Uterus (tissue), 4 donors: ENCODE results near the gene RPL29. TPM values are rescaled to one million over a fixed set of nuclear protein-coding genes. Genes with fewer than 3 reads are reported as not detected.
A peak's percentile ranks its signal among the peaks of the same experiment; 100 is the strongest.

Experiments used
- DNase-seq, 2 donors: peaks; one replicate each; pipeline ENCODE4 v3.0.0-alpha.2; 2019 to 2020
- H3K27ac ChIP-seq, 2 donors: fragments of 200-600 bp; sonication (generic); 1 replicate in 1 of 2; 2 replicates in 1 of 2; pipeline ENCODE4 v1.5.1; 2016 to 2018
- H3K27me3 ChIP-seq, 2 donors: fragments of 200-600 bp; sonication (generic); one replicate each; pipeline ENCODE4 v1.5.1; 2018 to 2019; ENCODE audit warnings: control low read depth in 1 of 2
- H3K36me3 ChIP-seq, 2 donors: fragments of 200-600 bp; sonication (generic); one replicate each; pipeline ENCODE4 v1.5.1; 2019; ENCODE audit warnings: control low read depth in 1 of 2
- H3K4me1 ChIP-seq, 2 donors: fragments of 200-600 bp; sonication (generic); one replicate each; pipeline ENCODE4 v1.5.1; 2018 to 2019; ENCODE audit warnings: control low read depth in 1 of 2
- H3K4me3 ChIP-seq, 2 donors: fragments of 200-600 bp; sonication (generic); 1 replicate in 1 of 2; 2 replicates in 1 of 2; pipeline ENCODE4 v1.5.1; 2018 to 2019; ENCODE audit warnings: mild to moderate bottlenecking in 1 of 2
- H3K9me3 ChIP-seq, 2 donors: fragments of 200-600 bp; sonication (generic); one replicate each; pipeline ENCODE4 v1.5.1; 2019; ENCODE audit warnings: control low read depth in 1 of 2
- POLR2A ChIP-seq, 2 donors: fragments of 450-650 bp; IDR thresholded peaks; one replicate each; pipeline ENCODE4 v1.6.1; 2016; ENCODE audit warnings: antibody characterized with exemption in 2 of 2, mild to moderate bottlenecking in 1 of 2, moderate library complexity in 1 of 2
- intact Hi-C: fragments of 100-400 bp; cut with DNase I; formaldehyde crosslinking; loops from one replicate; pipeline ENCODE4 v1.15.1; 2023; ENCODE audit warnings: low total_unique reads
- total RNA-seq, 4 donors: library from RNA; depleted of rRNA in 3 of 4; stranded (reverse); fragments of >200 nt in 3 of 4; gene quantifications; one replicate each; pipeline versions ENCODE4 v1.1.0 to v1.2.4, GENCODE V29; 2014 to 2023
- TF ChIP-seq, protein P1 (sequence below), 4 experiments: fragments of 200-600 bp in 2 of 4; fragments of 450-650 bp in 2 of 4; sonication (generic) in 2 of 4; IDR thresholded peaks; one replicate each; pipeline ENCODE4 v1.5.1; 2016 to 2019; ENCODE audit warnings: antibody characterized with exemption in 4 of 4, mild to moderate bottlenecking in 2 of 4, moderate library complexity in 1 of 4
- donor health status: DM: yes; HTN: yes; CAD: no.

Gene RPL29
- total RNA-seq, 4 donors from 2014 or later, result 696 to 2,362 (median 1,238) TPM

DNA sequence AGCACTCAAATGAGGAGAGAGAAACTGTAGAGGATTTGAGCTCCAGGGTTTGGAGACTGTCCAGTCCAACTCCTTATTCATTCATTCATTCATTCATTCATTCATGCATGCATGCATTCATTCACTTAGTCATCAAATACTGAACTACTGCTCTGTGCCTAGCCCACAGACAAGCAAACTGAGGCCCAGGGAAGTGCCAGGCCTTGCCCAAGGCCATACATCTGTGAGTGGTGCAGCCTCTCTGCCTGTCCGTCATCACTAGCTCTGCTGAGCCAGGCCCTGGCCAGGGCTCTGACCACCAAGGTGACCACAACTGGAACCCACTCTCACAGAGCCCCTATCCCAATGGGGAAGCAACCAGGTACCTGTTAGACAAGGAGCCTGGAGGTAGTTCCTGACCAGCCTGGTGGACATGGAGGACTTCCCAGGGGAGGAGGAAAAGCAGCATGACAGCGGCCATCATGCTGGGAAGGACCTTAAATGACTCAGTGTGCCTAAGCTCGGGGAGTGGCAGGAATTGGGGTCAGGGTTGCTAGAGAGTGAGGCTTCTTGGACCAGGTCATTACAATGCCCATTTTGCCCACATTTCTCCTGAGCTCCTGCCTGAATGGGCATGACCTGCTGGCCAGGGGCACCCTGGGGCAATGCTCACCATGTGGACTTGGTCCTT, 27.5 kb upstream of the RPL29 start:
- DNase-seq, result no peak
- intact Hi-C loops, result no loop called here
- Histone ChIP-seq H3K9me3 (no peaks in the 10 kb centered on the region), H3K27ac (peak overlapping the region; percentile 81 to 83), H3K4me1 (peaks cover 0 to 20% of the 10 kb centered on the region in 2 donors), H3K4me3 (no peak overlapping the region), H3K27me3 (no peaks in the 10 kb centered on the region), H3K36me3 (no peaks in the 10 kb centered on the region)
- no peak for TF ChIP-seq POLR2A (IDR thresholded peaks at IDR 0.05)
- TF ChIP-seq, protein P1, sequence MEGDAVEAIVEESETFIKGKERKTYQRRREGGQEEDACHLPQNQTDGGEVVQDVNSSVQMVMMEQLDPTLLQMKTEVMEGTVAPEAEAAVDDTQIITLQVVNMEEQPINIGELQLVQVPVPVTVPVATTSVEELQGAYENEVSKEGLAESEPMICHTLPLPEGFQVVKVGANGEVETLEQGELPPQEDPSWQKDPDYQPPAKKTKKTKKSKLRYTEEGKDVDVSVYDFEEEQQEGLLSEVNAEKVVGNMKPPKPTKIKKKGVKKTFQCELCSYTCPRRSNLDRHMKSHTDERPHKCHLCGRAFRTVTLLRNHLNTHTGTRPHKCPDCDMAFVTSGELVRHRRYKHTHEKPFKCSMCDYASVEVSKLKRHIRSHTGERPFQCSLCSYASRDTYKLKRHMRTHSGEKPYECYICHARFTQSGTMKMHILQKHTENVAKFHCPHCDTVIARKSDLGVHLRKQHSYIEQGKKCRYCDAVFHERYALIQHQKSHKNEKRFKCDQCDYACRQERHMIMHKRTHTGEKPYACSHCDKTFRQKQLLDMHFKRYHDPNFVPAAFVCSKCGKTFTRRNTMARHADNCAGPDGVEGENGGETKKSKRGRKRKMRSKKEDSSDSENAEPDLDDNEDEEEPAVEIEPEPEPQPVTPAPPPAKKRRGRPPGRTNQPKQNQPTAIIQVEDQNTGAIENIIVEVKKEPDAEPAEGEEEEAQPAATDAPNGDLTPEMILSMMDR (IDR thresholded peaks at IDR 0.05), result no peak

DNA sequence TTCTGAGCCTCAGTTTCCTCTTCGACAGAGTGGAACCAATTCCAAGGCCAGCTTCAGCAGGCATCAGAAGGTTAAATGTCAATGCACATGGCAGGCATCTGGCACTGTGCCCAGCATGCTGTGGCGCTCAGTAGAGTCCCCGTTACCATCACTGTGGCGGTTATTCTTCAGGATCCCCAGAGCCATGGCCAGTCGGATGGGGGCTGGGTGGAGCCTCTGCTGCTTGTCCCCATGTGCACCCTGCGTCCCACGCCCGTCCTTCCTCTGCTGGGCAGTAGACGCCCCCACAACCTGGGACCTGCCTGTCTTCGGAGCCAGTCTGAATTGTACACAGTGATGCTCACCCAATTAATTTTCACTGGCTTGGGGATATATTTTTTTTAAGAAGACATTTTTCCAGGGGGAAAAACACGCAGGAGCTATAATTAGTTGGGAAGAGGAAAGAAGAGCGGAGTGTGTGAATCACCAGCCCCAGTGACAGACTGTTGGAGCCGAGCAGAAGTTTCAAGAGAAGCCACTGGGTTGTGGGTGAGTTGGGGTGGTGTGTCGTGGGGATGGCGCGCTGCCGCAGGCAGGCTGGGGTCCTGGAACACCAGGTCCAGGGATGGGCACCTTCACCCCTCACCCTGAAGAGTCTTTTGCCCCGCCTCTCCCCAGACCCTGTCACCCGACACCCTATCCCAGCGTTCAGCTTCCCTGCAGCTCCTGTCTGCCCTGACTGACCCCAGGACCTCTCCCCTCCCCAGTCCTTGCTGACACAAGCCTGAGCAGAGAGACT, 26.8 kb upstream of the RPL29 start:
- H3K36me3 ChIP-seq, result no peaks in the 10 kb centered on the region
- H3K27ac ChIP-seq, result peak overlapping the region; percentile 81 to 83
- H3K27me3 ChIP-seq, result no peaks in the 10 kb centered on the region
- H3K4me1 ChIP-seq, result peaks cover 0 to 20% of the 10 kb centered on the region in 2 donors
- TF ChIP-seq POLR2A (IDR thresholded peaks at IDR 0.05), result no peak
- TF ChIP-seq, protein P1 (IDR thresholded peaks at IDR 0.05), result no peak
- intact Hi-C loops, result no loop called here
- peak; percentile 37 to 49 for DNase-seq
- no peak overlapping the region for H3K4me3 ChIP-seq
- H3K9me3 ChIP-seq, result no peaks in the 10 kb centered on the region

DNA sequence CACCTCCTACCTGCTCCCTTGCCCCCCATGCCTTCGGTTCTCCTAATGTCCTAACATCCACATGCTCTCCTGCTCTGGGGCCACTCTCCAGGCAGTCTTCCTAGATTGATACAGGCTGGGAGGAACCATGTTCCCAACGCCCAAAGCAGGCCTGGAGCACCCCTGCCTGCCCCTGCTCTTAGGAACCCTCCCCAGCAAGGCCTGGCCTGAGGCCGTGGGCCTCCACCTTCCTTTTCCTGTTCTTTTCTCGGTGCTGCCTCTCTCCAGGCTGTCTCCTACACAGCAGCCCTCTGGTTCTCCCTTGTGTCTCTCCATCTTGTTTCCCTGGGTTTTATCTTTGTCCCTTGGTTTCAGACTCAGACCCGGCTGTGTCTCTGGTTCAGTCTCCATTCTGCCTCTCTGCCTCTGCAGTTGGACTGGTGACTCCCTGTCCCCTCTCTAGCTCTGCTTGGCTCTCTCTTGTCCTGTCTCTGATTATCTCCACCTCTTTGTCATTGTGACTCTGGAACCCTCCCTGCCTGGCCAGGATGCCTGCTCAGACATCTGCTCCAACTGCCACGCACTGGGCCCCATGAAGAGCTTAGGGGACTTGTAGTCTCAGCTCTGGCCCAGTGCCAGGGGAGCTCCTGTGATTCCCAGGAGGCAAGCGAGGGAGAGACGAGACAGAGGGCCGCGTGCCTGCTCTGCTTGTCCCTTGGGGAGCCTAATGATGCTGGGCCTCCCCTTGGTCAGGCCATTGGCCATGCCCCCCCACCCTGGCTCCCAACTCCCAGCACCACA, 26.0 kb upstream of the RPL29 start:
- H3K4me3 ChIP-seq, result no peak overlapping the region
- H3K27me3 ChIP-seq, result no peaks in the 10 kb centered on the region
- DNase-seq, result peak; percentile 44 to 58
- no peaks in the 10 kb centered on the region for H3K36me3 ChIP-seq
- peak overlapping the region; percentile 81 to 83 for H3K27ac ChIP-seq
- H3K4me1 ChIP-seq, result peaks cover 0 to 24% of the 10 kb centered on the region in 2 donors
- intact Hi-C loops, result no loop called here
- no peaks in the 10 kb centered on the region for H3K9me3 ChIP-seq
- TF ChIP-seq POLR2A (IDR thresholded peaks at IDR 0.05), result no peak

DNA sequence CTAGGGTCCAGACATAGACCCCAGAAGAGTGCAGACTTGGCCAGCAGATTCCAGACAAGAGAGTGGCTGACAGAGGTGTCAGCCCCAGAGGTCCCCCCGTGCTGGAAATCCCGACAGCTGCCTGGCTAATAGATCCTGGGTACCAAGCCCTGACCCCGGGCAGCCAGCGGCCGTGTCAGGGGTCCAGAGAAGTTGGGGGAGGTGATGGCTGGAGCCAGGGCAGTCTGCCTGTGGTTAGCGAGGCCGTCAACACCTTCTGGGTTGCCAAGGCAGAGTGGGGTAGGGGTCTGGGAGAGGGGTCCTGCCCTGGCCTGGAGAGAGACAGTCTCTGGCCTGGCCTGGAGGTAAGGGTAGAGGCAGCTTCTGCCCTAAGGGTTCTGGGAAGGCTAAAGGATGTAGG, 25.1 kb upstream of the RPL29 start:
- Histone ChIP-seq H3K4me1 (peaks cover 0 to 27% of the 10 kb centered on the region in 2 donors), H3K27me3 (no peaks in the 10 kb centered on the region), H3K4me3 (no peak overlapping the region), H3K9me3 (no peaks in the 10 kb centered on the region), H3K27ac (peak overlapping the region; percentile 81 to 83), H3K36me3 (no peaks in the 10 kb centered on the region)
- no peak for DNase-seq
- intact Hi-C loops, result no loop called here
- TF ChIP-seq POLR2A (IDR thresholded peaks at IDR 0.05), result no peak
- TF ChIP-seq, protein P1 (IDR thresholded peaks at IDR 0.05), result no peak

- intact Hi-C loops, result no loop called here
- peak overlapping the region; percentile 81 to 83 for H3K27ac ChIP-seq
- DNase-seq, result peak; percentile 83 to 85
- no peak overlapping the region for H3K4me3 ChIP-seq
- H3K36me3 ChIP-seq, result no peaks in the 10 kb centered on the region
- TF ChIP-seq, protein P1 (IDR thresholded peaks at IDR 0.05), result no peak
- no peak for TF ChIP-seq POLR2A (IDR thresholded peaks at IDR 0.05)
- peaks cover 0 to 27% of the 10 kb centered on the region in 2 donors for H3K4me1 ChIP-seq
- no peaks in the 10 kb centered on the region for H3K9me3 ChIP-seq
- no peaks in the 10 kb centered on the region for H3K27me3 ChIP-seq
These were observed 23.8 kb upstream of the RPL29 start for GRCh38 chr3:52019352-52020080.
